ENCODE data around the gene SIRPB1. TPM values are rescaled to one million over a fixed set of nuclear protein-coding genes. Genes with fewer than 3 reads are reported as not detected.
A peak's percentile ranks its signal among the peaks of the same experiment; 100 is the strongest.
"Not testable (repeated sequence)": the region's sequence is repeated elsewhere in the genome, so short reads cannot be mapped to it uniquely, and the experiment has no call there.

The SIRPB1 gene
- total RNA-seq, 1 experiment from 2014 or later, result not detected

DNA sequence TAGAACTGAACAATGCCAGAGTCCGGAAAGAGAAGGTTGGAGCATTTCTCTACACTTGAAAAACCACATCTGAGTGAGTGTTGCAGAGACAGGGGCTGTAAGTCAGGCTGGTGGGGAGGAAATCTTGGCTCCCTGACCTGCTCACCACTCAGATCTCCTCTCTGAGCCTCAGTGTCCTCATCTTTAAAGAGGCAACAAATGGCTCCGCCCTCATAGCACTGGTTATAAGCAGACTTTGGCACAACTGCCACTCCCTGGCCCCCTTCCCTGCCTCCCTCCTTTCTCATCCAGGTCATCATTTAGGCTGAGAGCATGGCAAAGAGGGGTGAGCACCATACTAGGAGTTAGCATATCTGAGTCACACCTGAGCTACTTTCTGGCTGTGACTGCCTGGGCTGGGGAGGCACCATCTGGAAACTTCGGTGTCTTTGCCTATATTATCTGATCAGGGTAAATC is 27.2 kb upstream of the SIRPB1 start:
- Histone ChIP-seq H3K9me3 (no peaks in the 10 kb centered on the region), H3K36me3 (no peaks in the 10 kb centered on the region), H3K27me3 (no peaks in the 10 kb centered on the region), H3K4me3 (no peak overlapping the region)
- no peak for DNase-seq

DNA sequence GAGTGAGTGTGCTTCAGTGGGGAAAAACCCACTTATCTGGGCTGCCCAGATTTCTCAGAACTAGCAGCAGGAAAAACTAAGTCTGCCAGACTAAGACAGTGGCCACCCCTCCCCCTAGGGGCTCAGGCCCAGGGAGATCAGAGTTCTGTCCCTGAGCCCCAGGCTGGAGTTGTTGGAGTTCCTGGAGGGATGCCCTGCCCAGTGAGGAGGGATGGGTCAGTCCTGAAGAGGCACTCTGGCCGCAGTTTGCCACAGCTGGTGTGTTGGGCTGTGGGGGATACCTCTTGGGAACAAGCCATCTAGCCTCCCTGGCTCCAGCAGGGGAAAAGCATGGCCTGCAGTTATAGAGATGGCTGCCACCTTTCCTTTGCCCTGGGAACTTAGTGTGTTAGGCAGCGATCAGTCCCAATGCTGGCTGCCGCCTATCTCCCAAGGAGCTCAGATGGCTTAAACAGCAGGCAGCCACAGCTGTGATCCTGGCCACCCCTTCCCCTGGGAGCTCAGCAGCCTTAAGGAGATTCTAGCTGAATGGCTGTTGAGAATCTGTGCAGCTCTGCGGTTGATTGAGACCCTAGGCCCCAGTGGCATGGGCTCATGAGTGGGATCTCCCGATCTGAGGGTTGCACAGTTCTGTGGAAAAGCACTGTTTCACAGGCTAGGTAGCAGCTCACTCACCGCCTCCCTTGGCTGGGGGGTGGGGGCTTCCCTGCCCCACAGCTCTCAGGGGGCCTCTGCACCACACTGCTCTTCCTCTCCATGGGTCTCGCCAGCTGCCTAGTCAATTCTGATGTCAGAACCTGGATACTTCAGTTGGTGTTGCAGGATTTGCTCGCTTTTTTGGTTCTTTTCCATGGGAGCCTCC is 24.5 kb upstream of the SIRPB1 start:
- Histone ChIP-seq H3K9me3 (no peaks in the 10 kb centered on the region), H3K4me3 (no peak overlapping the region), H3K36me3 (no peaks in the 10 kb centered on the region), H3K27me3 (no peaks in the 10 kb centered on the region)
- no peak for DNase-seq

DNA sequence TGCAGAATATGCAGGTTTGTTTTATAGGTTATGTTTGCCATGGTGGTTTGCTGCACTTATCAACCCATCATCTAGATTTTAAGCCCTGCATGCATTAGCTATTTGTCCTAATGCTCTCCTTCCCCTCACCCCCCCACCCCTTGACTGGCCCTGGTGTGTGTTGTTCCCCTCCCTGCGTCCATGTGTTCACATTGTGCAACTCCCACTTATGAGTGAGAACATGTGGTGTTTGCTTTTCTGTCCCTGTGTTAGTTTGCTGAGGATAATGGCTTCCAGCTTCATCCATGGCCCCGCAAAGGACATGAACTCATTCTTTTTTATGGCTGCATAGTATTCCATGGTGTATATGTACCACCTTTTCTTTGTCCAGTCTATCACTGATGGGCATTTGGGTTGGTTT is 18.8 kb upstream of the SIRPB1 start:
- DNase-seq, result not testable (repeated sequence)

DNA sequence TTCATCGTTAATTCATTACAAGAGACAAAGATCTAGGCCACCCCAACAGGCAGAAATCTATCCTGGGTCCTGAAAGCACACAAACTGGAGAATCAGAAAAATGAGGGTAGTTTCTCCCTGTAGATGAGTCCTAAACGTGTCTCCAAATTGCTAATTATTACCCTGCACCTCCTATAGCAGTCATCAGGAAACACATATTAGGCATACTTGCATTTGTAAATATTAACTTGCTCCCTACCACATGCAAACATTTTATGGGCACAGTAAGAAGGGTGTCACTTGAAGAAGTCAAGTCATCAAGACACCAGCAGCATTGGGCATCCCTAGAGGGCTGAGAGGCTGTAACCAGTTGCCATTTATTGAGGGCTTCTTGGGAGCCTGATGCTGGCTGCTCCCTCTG is 17.9 kb upstream of the SIRPB1 start:
- H3K36me3 ChIP-seq, result no peaks in the 10 kb centered on the region
- no peaks in the 10 kb centered on the region for H3K9me3 ChIP-seq
- H3K27me3 ChIP-seq, result no peaks in the 10 kb centered on the region
- no peak overlapping the region for H3K4me3 ChIP-seq
- no peak for DNase-seq

More for the DNA sequence above, 18.8 kb upstream of the SIRPB1 start:
- not testable (repeated sequence) for H3K9me3 ChIP-seq, H3K27me3 ChIP-seq, H3K36me3 ChIP-seq, H3K4me3 ChIP-seq

DNA sequence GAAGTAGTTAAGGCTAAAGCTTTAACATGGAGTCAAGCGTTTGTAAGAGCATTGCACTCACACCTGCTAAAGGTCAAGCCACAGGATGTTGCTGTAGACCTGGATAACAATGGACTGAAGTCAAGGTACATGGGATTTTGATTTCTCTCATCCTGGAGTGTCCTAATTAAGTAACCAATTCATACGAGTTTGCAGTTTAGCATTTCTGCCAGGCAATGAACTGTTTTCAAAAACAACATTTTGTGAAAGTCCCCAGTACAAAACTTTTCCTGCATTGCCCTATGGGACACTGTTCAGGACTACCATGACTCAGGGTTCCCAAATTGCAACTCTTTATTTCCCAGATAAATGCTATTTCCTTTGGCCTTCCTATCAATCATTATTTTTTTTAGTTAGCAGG is 17.4 kb upstream of the SIRPB1 start:
- Histone ChIP-seq H3K9me3 (no peaks in the 10 kb centered on the region), H3K4me3 (no peak overlapping the region), H3K36me3 (no peaks in the 10 kb centered on the region), H3K27me3 (no peaks in the 10 kb centered on the region)
- no peak for DNase-seq

DNA sequence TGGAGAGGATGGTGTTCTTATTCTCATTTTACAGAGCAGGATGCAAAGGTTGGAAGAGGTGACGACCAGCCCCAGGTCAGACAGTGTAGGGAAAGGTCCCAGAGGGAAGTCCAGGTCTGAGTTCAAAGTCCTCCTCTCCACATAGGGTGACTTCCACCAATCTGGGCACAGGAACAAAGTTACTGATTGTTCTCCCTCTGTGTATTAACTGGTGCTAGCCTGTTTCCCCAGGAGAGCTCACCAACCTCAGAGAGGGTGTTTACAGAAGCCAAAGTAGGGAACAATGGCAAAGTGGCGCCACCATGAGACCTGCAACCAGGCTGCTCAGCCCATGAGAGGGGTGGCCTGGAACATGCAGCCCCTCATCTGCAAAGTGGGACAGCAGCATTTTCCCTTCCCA is 16.8 kb upstream of the SIRPB1 start:
- Histone ChIP-seq H3K9me3 (no peaks in the 10 kb centered on the region), H3K36me3 (no peaks in the 10 kb centered on the region), H3K4me3 (no peak overlapping the region), H3K27me3 (no peaks in the 10 kb centered on the region)
- no peak for DNase-seq

DNA sequence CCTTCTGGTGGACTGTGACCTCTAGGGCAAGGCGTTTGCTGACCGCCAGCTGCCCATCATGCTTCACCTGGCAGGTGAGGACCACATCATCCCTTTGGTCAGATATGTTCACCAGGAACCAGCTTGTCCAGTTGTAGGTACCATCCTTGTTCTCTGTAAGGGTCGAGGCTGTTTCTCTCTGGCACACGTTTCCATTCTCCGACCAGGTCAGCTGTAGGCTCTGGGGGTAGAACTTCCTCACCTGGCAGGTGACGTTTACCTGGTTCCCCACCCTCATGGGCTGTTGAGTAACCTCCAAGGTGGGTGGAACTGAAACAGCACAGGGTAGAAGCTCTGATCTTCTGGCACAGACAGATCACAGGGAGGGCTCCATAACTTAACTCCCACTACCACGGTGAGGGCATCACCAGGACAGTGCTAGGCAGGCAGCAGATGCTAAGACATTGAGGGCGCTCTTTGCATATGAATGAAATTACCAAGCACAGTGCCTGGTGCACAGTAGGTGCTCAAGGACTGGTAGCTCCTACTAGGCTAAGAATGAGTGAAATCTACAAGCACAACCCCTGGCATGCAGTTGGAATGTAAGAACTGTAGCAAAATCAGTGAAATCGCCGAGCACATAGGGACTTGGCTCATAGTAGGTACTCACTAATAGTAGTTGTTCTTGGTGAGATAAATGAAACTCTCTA is 15.6 kb upstream of the SIRPB1 start:
- H3K9me3 ChIP-seq, result no peaks in the 10 kb centered on the region
- H3K27me3 ChIP-seq, result no peaks in the 10 kb centered on the region
- H3K4me3 ChIP-seq, result no peak overlapping the region
- no peak for DNase-seq
- H3K36me3 ChIP-seq, result no peaks in the 10 kb centered on the region

DNA sequence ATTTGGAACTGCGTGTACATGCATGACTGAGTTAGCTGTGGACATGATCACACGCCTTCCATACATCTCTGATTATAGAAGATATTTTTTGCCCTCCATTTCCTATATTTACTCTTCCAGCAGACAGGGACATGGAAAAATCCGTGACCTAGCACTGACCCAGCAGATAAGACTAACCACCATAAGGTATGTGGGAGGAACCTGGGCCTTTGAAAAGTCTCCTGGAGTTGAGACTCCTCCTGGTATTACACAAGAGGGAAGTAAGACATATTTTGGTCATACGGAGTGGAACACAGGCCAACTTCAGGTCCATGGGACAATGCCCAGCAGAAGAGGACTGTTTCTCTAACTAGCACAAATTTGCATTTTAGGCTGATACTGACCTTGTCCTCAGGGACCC is 13.7 kb upstream of the SIRPB1 start:
- H3K27me3 ChIP-seq, result no peaks in the 10 kb centered on the region
- DNase-seq, result no peak

DNA sequence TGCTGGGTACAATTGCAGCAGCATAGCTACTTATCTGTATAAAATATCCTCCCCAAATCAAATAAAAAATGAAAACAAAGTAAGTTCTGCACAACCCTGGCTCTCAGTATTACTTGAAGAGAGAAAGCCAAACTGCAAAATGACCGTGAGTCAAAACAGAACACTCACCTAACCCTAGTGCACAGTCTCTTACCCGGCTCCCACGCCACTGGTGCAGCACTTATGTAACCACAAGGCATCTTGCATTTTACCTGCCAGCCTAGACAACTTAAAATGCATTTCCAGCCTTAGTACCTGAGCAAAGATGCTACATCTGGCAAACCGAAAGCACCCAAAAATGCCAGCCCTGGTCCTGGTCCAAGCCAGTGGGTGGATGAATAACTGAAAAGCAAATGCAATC is 12.4 kb upstream of the SIRPB1 start:
- H3K36me3 ChIP-seq, result no peaks in the 10 kb centered on the region
- no peak for DNase-seq
- no peaks in the 10 kb centered on the region for H3K27me3 ChIP-seq
- no peak overlapping the region for H3K4me3 ChIP-seq
- H3K9me3 ChIP-seq, result no peaks in the 10 kb centered on the region

More for the DNA sequence above, 13.7 kb upstream of the SIRPB1 start:
- no peaks in the 10 kb centered on the region for H3K9me3 ChIP-seq
- H3K4me3 ChIP-seq, result no peak overlapping the region
- H3K36me3 ChIP-seq, result no peaks in the 10 kb centered on the region

DNA sequence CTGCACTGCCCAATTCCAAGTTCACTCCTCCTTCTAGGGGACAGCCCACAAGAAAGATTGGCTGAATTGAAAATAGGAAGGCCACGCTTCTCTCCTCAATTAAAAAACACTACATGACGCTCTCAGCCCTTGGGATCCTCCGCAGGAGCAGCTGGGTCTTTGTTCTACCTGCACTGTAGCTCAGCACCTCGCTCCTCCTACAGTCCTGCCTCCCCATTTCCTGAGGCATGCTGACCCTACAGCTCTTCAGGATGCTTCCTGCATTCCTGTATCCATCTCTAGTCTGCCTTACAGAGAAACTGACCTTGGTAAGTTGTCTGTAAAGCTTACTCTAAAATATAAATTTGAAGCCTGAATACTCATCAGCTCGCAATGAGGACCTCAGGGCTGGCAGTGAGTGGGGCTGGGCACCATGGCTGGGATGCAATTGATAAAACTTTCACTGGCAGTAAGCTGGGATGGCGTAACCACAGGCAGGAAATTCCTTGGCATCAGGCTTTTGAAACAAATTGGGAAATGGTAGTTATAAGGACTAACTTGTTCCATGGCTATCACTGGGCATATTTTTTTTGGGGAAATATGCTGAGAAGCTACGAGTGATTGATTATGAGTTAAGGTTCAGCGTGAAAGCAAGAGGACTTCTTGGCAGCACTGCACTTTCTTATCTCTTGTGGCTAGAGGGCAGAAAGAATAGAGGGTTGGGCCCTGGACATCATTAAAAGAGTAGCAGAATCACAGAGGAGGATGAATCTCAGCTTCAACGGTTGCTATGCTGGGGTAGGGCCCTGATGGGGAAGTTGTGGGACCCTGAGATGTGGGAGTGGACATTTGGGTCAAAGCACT is 11.7 kb upstream of the SIRPB1 start:
- Histone ChIP-seq H3K9me3 (no peaks in the 10 kb centered on the region), H3K4me3 (no peak overlapping the region), H3K27me3 (no peaks in the 10 kb centered on the region), H3K36me3 (no peaks in the 10 kb centered on the region)
- peak; percentile 23 for DNase-seq

DNA sequence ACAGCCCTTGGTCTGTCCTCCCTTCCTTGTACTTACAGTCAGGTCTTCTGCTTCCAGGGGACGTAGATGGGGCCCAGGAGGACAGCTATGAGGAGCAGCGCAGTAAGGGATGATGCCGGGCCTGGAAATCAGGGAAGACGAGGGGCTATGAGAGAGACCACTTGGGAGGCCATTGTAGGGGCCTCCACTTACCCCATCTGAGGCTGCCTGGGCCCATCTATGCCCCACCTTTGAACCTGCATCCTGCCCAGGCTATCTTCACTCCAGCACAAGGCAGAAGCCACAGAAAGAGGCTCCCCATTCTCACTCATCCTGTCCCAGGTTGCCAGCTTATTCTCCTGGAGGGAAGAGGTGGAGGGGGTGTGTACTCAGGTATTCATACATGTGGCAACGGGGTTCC is 10.4 kb upstream of the SIRPB1 start:
- Histone ChIP-seq H3K9me3 (no peaks in the 10 kb centered on the region), H3K27me3 (no peaks in the 10 kb centered on the region), H3K4me3 (no peak overlapping the region), H3K36me3 (no peaks in the 10 kb centered on the region)
- DNase-seq, result no peak

DNA sequence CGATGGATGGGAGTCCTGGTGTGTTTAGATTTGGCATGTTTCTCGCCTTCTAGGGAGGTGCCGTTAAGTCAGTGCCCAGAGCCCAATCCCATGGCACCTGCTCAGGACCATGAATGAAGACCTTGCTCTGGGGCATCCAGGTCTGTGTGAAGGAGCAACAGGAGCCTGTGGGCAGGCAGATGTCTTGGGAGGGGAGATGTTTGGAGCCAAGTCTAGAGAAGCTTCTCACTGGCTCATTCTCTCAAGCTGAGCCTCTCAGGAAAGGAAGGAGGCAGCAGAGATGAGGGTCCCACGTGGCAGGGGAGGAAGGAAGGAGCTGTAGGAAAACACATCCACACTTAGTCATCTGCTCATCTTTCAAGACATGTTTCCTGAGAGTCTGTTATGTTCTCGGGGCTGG is 9.5 kb upstream of the SIRPB1 start:
- Histone ChIP-seq H3K27me3 (no peaks in the 10 kb centered on the region), H3K4me3 (no peak overlapping the region), H3K9me3 (no peaks in the 10 kb centered on the region), H3K36me3 (no peaks in the 10 kb centered on the region)
- no peak for DNase-seq

DNA sequence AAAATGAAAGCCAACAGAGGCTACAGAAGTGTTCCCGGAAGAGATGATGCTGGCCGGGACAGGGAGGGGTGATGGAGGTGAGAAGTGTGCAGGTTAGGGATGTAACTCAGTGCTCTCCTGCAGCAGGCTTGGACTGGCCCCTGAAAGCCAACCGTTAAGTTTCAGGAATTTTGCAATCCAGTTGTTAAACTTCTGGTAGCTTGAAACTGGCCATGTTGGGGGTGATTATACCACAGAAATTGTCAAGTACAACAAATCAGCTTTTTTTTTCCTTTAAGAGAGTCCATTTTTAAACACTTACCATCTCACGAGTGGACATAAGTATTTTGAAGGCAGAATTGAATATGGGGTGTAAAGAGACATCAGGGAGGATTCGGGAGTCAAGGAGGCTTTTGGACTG is 8.8 kb upstream of the SIRPB1 start:
- no peak overlapping the region for H3K4me3 ChIP-seq
- H3K9me3 ChIP-seq, result no peaks in the 10 kb centered on the region
- no peak for DNase-seq
- no peaks in the 10 kb centered on the region for H3K36me3 ChIP-seq
- no peaks in the 10 kb centered on the region for H3K27me3 ChIP-seq

DNA sequence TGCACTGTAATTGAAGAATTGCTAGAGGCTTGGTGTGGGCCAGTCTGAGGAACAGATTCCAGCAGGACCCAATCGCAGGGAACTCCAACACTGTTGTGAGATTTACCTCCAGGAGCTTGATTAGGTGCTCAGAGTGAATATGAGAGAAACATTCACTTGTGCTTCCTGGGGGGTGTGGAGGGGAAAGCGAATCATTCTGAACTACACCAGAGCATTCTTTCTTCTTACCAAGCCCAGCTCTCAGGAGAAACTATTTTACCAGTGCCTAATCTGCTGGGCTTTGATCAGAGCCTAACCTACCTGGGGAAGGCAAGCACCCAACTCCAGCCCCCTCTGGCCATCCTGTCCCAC is 7.4 kb upstream of the SIRPB1 start:
- H3K27me3 ChIP-seq, result no peaks in the 10 kb centered on the region
- no peak overlapping the region for H3K4me3 ChIP-seq
- DNase-seq, result no peak
- no peaks in the 10 kb centered on the region for H3K9me3 ChIP-seq
- no peaks in the 10 kb centered on the region for H3K36me3 ChIP-seq

DNA sequence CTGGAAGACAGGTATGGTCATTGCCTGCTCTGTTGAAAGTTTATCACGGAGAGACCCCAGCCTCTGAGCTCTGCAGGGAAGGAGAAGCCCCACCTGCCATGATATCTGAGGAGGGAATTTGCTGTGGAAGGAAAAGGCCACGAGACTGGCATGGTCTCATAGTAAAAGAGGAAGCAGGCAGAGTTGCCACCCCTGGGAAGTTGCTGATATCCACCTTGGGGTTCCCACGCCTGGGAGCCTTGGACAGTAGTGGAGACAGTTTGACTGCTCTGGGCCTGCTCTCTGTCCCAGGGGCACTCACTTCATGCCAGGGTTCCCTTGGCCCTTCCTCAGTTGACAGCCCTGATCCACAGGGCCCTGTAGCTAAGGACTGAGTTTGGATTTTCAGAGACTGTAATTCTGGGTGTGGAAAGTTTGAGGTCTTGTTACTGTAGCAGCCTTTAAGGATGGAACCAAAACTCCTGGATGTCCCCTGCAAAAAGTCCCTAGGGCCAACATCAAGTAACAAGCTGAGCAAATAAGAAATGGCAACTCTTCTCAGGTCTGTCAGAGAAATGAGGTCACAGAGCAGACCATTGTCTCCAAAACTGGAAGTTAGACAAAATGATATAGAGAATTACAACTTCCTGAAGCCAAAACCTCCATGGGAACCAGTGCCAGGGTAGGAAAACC is 6.9 kb upstream of the SIRPB1 start:
- Histone ChIP-seq H3K4me3 (no peak overlapping the region), H3K27me3 (no peaks in the 10 kb centered on the region), H3K36me3 (no peaks in the 10 kb centered on the region), H3K9me3 (no peaks in the 10 kb centered on the region)
- DNase-seq, result no peak

DNA sequence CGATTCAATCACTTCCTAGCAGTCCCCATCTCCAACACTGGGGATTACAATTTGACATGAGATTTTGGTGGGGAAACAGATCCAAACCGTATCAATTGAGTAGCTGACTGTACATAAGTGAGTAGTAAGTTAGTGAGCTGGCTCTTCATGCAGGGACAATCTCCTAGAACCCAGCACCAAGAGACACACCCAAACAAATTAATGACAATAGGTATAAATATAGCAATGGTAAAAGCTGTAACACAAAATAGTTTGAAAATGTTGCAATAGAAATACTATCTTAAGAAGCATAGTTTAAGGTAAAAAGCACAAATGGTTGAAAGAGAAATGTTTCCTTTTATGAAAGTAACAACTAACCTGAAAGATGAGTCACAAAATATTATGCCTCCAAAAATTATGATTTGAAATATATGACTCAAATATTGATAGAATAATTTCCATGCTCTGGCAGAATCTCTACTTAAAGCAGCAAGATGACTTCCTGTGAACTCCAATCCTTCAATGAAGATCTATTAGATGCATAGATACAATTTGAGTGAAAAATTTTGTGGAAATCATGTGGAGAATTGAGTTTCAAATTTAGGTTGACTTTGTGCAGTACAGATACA is 5.4 kb upstream of the SIRPB1 start:
- Histone ChIP-seq H3K36me3 (no peaks in the 10 kb centered on the region), H3K4me3 (no peak overlapping the region), H3K9me3 (no peaks in the 10 kb centered on the region), H3K27me3 (no peaks in the 10 kb centered on the region)
- DNase-seq, result no peak

Data from MG63 (cell line).